AG09319 (cell line): ENCODE results near the gene DDRGK1.

Source experiments
- DNase-seq: peaks from one replicate; pipeline ENCODE4 v3.0.0-alpha.2; 2010; ENCODE audit warnings: low read depth; ENCODE audit errors: extremely low read depth
- CTCF ChIP-seq: IDR thresholded peaks from 2 replicates; pipeline ENCODE4 v1.5.1; 2011; ENCODE audit warnings: low read depth, mild to moderate bottlenecking, inconsistent platforms, low read length, moderate library complexity

Gene DDRGK1

DNA sequence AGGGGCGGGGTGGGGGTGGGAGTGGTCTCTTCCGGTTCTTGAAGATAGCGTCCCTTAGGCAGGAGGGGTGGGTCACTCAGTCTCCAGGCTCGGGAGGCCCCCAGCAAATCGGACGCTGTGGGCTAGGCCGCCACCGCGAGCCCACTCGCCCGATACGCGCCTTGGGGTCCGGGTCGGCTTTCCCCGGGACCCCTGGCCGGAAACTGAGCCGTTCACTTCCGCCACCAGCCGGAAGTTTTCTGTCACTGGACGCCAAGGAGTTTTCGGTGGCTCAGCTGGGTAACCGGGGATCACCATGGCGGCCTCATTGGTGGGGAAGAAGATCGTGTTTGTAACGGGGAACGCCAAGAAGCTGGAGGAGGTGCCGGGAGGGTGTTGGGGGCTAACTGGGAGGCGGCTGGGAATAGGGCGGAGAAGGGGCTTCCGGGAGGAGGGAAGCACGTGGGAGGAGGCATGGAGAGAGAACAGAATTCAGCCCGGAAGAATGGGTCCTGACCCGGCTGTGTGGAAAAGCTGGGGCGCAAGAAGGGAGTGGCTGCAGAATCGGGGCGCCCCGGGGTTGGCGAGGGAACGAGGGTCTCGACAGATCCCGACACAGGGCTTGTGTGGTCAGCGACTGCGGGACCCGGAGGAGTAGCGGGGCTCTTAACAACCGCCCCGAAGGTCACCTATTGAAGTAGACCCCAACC lies 4.9 kb upstream of the DDRGK1 start, which contains the start of gene ITPA:
TSS of gene ITPA (plus strand) at position 242 of the 689 bp plus-strand sequence. CDS start at position 296, 54 bp downstream.
- DNase-seq = no peak
- no peak for TF ChIP-seq CTCF

GRCh38 chr20:3208786-3209256 lies 4.3 kb upstream of the DDRGK1 start:
- no peak for DNase-seq
- no peak for TF ChIP-seq CTCF

DNA sequence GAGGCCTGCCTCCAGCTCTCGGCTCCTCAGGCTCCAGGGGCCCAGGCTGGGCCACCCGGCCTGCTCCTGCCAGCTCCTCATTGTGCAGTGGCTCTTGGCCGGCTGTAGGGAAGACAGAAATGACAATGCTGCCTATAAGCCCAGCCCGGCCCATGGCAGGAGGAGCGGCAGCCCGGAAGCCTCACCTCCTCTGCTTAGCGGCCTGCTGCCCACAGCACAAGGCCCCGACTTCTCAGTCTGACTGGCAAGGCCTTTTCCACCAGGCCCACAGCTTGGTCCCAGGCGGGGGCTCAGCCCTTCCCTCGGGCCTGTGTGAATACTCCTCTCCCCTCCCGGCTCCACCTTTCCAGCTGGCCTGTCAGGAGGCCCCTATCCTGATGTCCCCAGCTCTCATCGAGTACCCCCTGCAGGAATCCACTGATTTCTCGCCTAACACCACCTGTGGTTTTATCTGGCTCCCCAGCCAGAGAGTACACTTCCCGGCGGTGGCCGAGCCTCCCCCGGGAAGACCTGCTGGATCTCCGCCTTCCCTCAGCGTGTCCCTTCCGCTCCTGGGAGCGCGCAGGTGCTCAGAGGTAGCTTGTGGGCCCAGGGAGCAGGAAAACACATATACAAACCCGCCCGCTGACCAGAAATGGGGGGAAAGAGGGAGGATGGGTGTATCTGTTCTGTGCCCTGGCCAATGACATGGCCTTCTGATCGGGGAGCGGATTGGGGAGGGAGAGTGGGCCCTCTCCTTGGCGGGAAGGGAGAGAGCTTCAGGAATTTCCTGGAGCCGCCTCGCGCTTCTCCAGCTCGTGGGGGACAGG lies 963 bp downstream of the DDRGK1 start:
- no peak for TF ChIP-seq CTCF
- DNase-seq = no peak

- no peak for DNase-seq
- no peak for TF ChIP-seq CTCF
Measured at GRCh38 chr20:3202965-3203314, 1.5 kb downstream of the DDRGK1 start.

- DNase-seq = no peak
- no peak for TF ChIP-seq CTCF
Measured at GRCh38 chr20:3199976-3200755, 4.3 kb downstream of the DDRGK1 start.

DNA sequence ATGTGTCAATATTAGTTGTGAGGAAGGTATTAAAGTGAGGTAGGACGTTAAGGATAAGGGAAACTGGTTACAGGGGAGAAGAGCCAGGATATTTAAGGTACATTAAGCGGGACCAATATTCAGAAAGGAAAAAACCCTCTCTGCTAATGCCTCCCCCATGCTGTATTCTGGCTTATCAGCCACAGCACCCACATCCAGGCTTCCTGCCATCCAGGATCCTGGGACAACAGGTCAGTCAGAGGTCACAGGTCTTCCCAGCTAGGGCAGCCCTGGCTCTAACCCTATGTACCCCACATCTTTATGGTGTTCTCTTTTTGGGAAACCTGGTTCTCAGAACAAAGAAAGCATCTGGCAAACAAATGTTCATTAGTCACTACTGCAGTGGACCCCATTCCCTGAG lies 5.3 kb downstream of the DDRGK1 start:
- TF ChIP-seq CTCF = no peak
- no peak for DNase-seq
